CD4-positive, alpha-beta T cell treated with Interleukin-4 for 4 hours (primary cell): ENCODE measurements around the gene PTPRC.

Source experiments
- DNase-seq: peaks from one replicate; pipeline ENCODE4 v3.0.0-alpha.2; 2020

Gene PTPRC

DNA sequence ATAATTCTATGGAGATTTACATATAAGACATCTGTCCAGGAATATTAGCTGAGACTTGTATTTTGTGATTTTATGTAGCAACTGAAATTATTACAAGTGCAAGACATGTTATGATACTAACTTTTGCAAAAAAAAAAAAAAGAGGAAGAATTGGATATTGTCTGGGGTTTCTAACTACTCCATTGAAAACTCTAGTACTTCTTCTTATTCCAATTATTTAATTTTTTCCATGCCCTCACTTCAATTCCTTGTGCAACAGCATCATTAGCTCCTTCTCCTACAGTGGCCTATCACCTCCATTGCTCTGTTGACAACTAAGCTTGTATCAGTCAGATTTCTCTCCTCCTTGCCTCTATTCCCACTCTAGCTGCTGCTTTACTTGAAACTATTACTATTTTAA lies 126.6 kb downstream of the PTPRC start:
- DNase-seq: no peak

- no peak for DNase-seq
Observed at GRCh38 chr1:198771563-198772153, 132.8 kb downstream of the PTPRC start.

DNA sequence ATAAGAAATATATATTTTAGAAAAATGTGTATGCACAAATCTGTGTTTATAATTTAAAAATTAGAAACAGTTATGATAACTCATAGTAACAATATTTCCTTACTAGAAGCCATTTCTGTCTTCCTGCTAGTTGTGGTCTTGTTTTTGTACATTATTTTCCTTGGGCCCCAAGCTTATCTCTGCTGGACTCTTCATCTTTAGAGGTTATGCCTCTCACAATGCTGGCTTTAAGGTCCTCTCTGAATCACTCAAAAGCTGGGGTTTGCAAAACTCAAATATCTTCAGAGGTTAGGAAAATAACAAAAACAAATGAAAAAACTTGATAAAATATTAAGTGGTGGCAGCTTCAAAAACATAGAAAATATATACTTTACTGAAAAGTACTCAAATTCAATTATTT lies 133.8 kb downstream of the PTPRC start:
- no peak for DNase-seq

DNA sequence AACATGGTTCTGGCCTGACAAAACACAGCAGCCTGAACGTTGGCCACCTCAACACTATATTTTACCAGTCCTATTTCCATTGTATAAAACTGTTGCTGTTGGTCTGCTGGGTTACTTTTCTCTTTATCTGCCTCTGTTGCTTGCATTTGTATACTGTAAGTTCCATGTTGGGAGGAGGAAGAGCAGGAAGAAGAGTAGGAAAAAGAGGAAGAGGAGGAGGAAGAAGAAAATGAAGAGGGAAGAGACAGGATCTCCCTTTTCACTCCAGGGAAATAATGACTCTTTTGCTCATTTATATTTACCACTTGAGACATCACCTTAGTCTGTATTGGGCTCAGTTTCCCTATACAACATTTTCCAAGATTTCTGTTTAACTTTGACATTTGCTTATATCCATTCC lies 134.2 kb downstream of the PTPRC start:
- DNase-seq: no peak

DNA sequence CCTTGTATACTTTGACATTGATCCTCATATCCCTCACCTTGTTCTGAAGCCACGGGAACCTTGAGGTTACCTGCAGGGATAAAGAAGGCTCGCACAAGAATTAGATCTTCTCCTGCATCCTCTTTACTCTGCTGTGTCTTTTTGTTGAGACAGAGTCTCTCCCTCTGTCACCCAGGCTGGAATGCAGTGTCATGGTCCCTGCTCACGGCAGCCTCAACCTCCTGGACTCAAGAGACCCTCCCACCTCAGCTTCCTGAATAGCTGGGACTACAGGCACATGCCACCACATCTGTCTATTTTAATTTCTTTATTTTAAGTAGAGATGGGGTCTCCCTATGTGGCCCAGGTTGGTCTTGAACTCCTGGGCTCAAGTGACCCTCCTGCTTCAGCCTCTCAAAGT lies 134.7 kb downstream of the PTPRC start:
- DNase-seq: no peak

DNA sequence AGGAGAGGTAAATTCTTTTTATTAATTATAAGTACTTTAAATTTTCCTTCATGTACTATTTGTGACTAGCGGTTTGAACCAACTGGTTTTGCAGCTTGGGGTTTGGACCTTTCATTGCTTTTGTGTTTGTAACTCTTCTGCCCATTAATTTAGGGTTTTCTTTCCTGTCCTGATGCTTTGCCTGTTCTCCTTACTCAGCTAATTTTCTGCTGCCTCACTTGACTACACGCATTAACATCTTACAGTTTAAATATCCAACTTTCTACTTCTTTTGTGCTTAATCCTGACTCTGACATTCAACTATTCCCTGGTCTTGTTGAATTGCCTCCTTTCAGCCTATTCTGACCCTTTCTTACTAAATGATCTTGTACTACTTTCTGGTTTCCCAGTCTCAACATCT lies 135.6 kb downstream of the PTPRC start:
- no peak for DNase-seq

- no peak for DNase-seq
Observed at GRCh38 chr1:198775606-198776005, 136.8 kb downstream of the PTPRC start.

DNA sequence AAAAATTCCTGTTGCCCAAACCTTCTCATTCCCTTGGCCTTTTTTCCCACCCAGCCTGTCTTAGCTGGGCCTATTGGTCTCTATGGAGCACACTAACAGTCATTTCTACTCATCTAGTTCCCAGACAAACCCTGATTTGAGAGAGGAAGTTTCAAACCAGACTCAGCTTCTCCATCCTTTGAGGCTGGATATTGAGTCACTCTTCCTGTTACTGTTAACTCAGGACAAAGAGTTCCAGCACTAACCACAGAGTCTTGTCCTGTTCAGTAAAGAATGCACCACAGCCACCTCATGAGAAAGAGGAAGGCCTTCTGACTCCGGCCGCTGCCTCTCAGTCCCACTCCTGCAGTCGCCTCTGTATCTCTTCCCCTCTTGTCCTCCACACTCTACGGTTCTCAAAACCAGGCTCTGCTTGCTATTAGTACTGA lies 137.8 kb downstream of the PTPRC start:
- DNase-seq: no peak

- DNase-seq: no peak
Observed at GRCh38 chr1:198778049-198778448, 139.2 kb downstream of the PTPRC start.

- no peak for DNase-seq
Observed at GRCh38 chr1:198780376-198780775, 141.5 kb downstream of the PTPRC start.

GRCh38 chr1:198788561-198789064 lies 149.8 kb downstream of the PTPRC start:
- DNase-seq: peak; percentile 49

- no peak for DNase-seq
Observed at GRCh38 chr1:198793714-198794113, 154.9 kb downstream of the PTPRC start.

GRCh38 chr1:198794498-198794897 lies 155.7 kb downstream of the PTPRC start:
- DNase-seq: no peak

DNA sequence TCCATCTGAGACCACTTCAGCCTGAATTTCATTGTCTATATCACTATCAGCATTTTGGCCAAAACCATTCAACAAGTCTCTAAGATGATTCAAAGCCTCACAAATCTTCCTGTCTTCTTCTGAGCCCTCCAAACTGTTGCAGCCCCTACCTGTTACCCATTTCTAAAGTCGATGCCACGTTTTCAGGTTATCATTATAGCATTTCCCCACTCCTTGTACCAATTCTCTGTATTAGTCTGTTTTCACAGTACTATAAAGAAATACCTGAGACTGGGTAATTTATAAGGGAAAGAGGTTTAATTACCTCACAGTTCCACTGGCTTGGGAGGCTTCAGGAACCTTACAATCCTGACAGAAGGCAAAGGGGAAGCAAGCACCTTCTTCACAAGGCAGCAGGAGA lies 158.8 kb downstream of the PTPRC start:
- DNase-seq: no peak

GRCh38 chr1:198798923-198799386 lies 160.1 kb downstream of the PTPRC start:
- no peak for DNase-seq

GRCh38 chr1:198805498-198806151 lies 166.8 kb downstream of the PTPRC start:
- DNase-seq: no peak

- no peak for DNase-seq
Observed at GRCh38 chr1:198806861-198807260, 168.0 kb downstream of the PTPRC start.
